Measurements from ENCODE around the gene KNDC1. TPM values are rescaled to one million over a fixed set of nuclear protein-coding genes. Genes with fewer than 3 reads are reported as not detected.

KNDC1 gene
- total and polyA plus RNA-seq, 10 donors = 0.05 to 3.5 (median 1.0) TPM

- Histone ChIP-seq H3K36me3 (no peaks in the 10 kb centered on the region), H3K9me3 (no peaks in the 10 kb centered on the region), H3K4me1 (peaks cover 3 to 22% (median 16%) of the 10 kb centered on the region in 6 donors), H3K27me3 (replicated peaks in 1 of 7) (peaks cover 0 to 88% (median 33%) of the 10 kb centered on the region in 7 donors), H3K27ac (no peak overlapping the region), H3K4me3 (no peak overlapping the region)
- TF ChIP-seq CTCF (IDR thresholded peaks at IDR 0.05 in 8 of 11, conservative IDR thresholded peaks at IDR 0.05 in 3 of 11) = no peak
- no peak for TF ChIP-seq POLR2A (IDR thresholded peaks at IDR 0.05)
- no peak for TF ChIP-seq POLR2AphosphoS5 (IDR thresholded peaks at IDR 0.05)
- WGBS, 5 donors = 58 to 80% (median 71%) methylated on average over 13 to 33 of the region's 33 CpGs
- intact Hi-C loops (cut with DNase I; ENCODE audit: low total_unique reads) = no loop called here
- no peak for DNase-seq
Measured at GRCh38 chr10:133245439-133246235, 85.6 kb downstream of the KNDC1 start.

- 67 to 78% (median 73%) methylated on average over 12 of the region's 12 CpGs for WGBS, 5 donors
- Histone ChIP-seq H3K27ac (no peak overlapping the region), H3K36me3 (no peaks in the 10 kb centered on the region), H3K4me3 (no peak overlapping the region), H3K27me3 (replicated peaks in 1 of 7) (peaks cover 0 to 83% (median 33%) of the 10 kb centered on the region in 7 donors), H3K4me1 (peaks cover 0 to 16% (median 10%) of the 10 kb centered on the region in 6 donors), H3K9me3 (no peaks in the 10 kb centered on the region)
- DNase-seq = no peak
- intact Hi-C loops (cut with DNase I; ENCODE audit: low total_unique reads) = no loop called here
- TF ChIP-seq POLR2A (IDR thresholded peaks at IDR 0.05) (no peak), POLR2AphosphoS5 (IDR thresholded peaks at IDR 0.05) (no peak), CTCF (IDR thresholded peaks at IDR 0.05 in 8 of 11, conservative IDR thresholded peaks at IDR 0.05 in 3 of 11) (no peak)
Measured at GRCh38 chr10:133246236-133246626, 86.2 kb downstream of the KNDC1 start.

GRCh38 chr10:133247681-133248333 lies 87.8 kb downstream of the KNDC1 start:
- WGBS, 5 donors = 74 to 88% (median 83%) methylated on average over 24 to 36 of the region's 36 CpGs
- no peaks in the 10 kb centered on the region for H3K9me3 ChIP-seq
- no peaks in the 10 kb centered on the region for H3K36me3 ChIP-seq
- no peak overlapping the region for H3K27ac ChIP-seq
- intact Hi-C loops (cut with DNase I; ENCODE audit: low total_unique reads) = no loop called here
- DNase-seq = no peak
- H3K4me1 ChIP-seq = peaks cover 0 to 4% (median 0%) of the 10 kb centered on the region in 6 donors
- no peak overlapping the region for H3K4me3 ChIP-seq
- TF ChIP-seq POLR2A (IDR thresholded peaks at IDR 0.05) (no peak), CTCF (IDR thresholded peaks at IDR 0.05 in 8 of 11, conservative IDR thresholded peaks at IDR 0.05 in 3 of 11) (no peak), POLR2AphosphoS5 (IDR thresholded peaks at IDR 0.05) (no peak)
- H3K27me3 ChIP-seq (replicated peaks in 1 of 7) = peaks cover 0 to 80% (median 33%) of the 10 kb centered on the region in 7 donors

DNA sequence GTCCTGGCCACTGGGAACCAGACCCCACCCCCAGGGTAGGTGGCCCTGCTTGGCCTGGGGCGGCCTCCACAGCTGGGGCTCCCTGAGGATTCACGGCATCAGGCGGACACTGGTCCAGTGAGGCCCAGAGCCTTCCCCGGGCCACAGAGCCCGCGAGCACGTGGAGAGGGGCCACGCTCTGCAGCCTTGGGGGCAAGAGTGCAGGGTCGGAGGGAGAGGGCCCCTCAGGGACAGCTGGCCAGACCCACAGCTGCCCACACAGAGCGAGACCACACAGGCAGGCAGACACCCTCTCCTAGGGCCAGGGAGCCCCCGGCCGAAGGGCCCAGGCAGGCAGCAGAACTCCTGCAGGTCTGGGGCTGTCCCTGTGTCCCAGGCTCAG lies 88.3 kb downstream of the KNDC1 start:
- no peak overlapping the region for H3K4me3 ChIP-seq
- peaks cover 0 to 78% (median 33%) of the 10 kb centered on the region in 7 donors for H3K27me3 ChIP-seq (replicated peaks in 1 of 7)
- H3K9me3 ChIP-seq = no peaks in the 10 kb centered on the region
- intact Hi-C loops (cut with DNase I; ENCODE audit: low total_unique reads) = no loop called here
- H3K4me1 ChIP-seq = peaks cover 0 to 6% (median 0%) of the 10 kb centered on the region in 6 donors
- H3K27ac ChIP-seq = no peak overlapping the region
- WGBS, 5 donors = 80 to 93% (median 90%) methylated on average over 1 to 12 of the region's 12 CpGs
- no peaks in the 10 kb centered on the region for H3K36me3 ChIP-seq
- DNase-seq = no peak
- no peak for TF ChIP-seq POLR2AphosphoS5 (IDR thresholded peaks at IDR 0.05)
- no peak for TF ChIP-seq POLR2A (IDR thresholded peaks at IDR 0.05)
- TF ChIP-seq CTCF (IDR thresholded peaks at IDR 0.05 in 8 of 11, conservative IDR thresholded peaks at IDR 0.05 in 3 of 11) = no peak
